ENCODE results near the gene CD44.

GRCh38 chr11:35214792-35215193 lies 75.8 kb downstream of the CD44 start:
- TF ChIP-seq CTCF (IDR thresholded peaks at IDR 0.05; ENCODE audit: insufficient read depth, low read length, poor library complexity, severe bottlenecking) (no peak), EZH2phosphoT487 (conservative IDR thresholded peaks at IDR 0.05; ENCODE audit: low read length) (no peak)

Data from SU-DHL-6 (cell line).